ENCODE results near the gene APOL3. TPM values are rescaled to one million over a fixed set of nuclear protein-coding genes. Genes with fewer than 3 reads are reported as not detected.
"Not testable (repeated sequence)": the region's sequence is repeated elsewhere in the genome, so short reads cannot be mapped to it uniquely, and the experiment has no call there.

The APOL3 gene
- total RNA-seq, 2 donors from 2014 or later: 32.2 to 33.3 TPM

DNA sequence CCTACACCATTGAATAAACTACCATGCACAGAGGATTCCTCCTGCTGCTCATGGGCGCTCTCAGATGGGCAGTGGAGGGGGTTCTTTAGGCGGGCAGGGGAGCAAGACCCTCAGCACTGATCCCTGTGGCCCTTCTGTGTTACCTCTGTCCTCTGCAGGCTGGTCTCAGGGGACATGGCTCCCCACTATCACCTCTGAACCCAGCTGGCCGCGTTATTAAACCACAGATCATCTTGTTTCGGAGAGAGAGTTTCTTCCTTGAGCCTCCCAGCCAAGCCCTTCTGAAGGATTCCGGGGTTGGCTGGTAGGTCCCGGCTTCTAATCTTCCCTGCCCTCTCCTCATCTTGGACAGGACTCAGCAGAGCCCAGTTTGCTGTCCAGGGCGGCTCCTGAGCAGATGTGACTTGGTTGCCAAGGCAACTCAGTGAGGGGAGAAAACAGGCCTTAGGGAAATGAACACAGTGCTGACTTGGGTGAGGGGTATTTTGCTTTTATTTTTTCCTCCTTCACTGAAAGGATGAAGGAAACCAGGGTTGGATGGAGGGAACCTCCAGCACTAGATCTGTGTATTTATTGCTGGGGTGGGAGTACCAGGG, 13.3 kb downstream of the APOL3 start:
- no peak for DNase-seq
- intact Hi-C loops (cut with DNase I): loop anchor here (5.0 to 10.0 kb wide), 4 partner anchors 35 to 338 kb away; partner anchors contain the start of gene TXN2 (in 1 of the 2)
- ATAC-seq: no peak

DNA sequence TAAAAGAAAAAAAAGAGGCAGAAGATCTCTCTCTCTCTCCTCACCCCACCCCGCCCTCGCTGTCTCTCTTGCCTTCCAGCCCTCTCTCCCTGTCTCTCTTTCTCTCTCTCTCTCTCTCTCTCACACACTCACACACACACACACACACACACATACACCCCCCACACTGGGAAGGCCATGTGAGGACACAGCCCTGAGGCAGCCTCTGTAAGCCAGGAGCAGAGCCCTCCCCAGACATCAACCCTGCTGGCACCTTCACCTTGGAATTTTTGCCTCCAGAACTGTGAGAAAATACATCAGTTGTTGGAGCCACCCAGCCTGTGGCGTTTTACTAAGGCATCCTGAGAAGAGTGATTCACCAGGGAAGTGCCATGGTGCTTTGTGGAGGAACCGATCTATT, 14.7 kb downstream of the APOL3 start:
- DNase-seq: no peak
- peak; percentile 19 to 20 for ATAC-seq
- intact Hi-C loops (cut with DNase I): loop anchor here (2.0 to 10.0 kb wide), 5 partner anchors 35 to 339 kb away; partner anchors contain the start of gene TXN2 (in 1 of the 2)

DNA sequence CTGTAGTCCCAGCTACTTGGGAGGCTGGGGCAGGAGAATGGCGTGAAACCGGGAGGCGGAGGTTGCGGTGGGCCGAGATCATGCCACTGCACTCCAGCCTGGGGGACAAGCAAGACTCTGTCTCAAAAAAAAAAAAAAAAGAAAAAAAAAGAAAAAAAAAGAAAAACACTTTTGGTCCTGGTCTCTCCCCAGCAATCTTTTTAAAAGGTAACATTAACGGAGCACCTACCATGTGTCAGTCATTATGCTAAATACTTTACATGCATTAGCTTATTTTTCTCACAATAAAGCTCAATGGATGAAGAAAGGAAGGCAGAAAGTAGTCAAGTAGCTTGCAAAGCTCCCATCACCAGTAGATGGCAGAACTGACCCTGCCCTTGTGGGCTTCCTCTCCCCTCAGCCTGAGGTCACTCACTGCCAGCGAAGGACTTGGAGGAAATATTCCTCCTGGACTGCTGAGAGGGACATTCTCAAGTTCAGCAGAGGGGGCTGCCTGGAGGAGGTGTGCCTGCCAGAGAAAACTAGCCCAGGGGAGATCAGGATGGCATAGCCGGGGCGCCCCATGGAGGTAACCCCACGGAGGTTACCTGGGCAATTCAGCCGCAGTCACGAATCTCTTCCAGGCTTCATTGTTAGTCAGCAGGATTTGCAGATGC, 15.5 kb downstream of the APOL3 start:
- intact Hi-C loops (cut with DNase I): loop anchor here (2.0 to 10.0 kb wide), 5 partner anchors 36 to 340 kb away; partner anchors contain the start of gene TXN2 (in 1 of the 2)
- ATAC-seq (peak; percentile 87 to 88), DNase-seq (peak; percentile 66)

DNA sequence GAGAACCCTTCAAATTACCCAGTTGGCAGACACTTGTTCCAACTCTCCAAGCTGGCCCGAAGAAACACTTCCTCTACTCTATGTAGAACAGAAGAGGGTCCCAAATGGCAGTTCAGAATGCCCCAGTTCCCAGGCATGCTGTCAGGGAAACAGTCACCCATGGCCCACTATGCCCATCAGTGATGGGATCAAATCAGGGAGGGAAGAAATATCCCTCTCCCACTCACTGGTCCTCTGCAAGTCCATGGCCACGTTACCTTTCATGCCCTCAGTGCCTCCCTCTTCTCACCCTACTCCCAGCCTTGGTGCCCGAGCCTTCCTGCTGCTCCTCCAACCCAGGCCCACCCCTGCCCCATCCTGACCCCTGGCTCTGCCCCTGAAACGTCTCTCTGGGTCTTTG, 16.6 kb downstream of the APOL3 start:
- ATAC-seq (no peak), DNase-seq (no peak)
- intact Hi-C loops (cut with DNase I): loop anchor here in 1 of 2 donors (2.0 to 10.0 kb wide), 3 partner anchors 37 to 341 kb away; partner anchors contain the start of gene TXN2

DNA sequence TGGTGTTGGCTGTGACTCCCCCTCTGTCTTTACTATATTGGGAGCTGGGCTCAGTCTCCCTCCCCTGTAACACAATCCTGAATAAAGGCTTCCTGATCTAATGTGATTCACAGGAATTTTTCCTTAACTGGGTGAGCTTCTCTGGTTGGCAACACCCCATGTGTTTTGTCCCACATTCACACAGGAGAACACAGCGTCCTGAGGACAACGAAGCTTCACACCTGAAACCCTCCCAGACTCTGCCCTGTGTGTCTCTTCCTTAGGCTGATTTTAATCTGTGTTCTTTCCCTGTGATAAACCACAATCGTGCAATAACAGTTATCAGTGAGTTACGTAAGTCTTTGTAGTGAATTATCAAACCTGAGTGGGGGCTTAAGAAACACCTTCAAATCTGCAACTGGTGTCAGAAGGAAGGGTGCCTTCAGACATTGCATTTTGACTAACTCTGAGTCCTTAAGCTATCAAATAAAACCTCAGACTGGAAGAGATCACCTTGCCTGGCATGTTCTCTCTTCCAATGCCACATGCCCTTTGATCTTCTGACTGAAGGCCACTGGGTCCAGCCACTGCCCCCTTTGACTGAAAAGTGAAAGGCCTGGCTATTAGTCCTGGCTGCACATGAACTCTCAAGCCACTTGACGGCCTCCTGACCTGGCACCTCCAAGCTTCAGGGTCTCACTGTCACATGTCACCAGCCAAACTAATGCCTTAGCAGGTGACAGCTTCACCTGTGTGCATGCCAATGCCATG, 17.3 kb downstream of the APOL3 start:
- ATAC-seq (no peak), DNase-seq (no peak)
- intact Hi-C loops (cut with DNase I): loop anchor here in 1 of 2 donors (10.0 kb wide), 2 partner anchors 82 to 342 kb away; partner anchors contain the start of gene TXN2

DNA sequence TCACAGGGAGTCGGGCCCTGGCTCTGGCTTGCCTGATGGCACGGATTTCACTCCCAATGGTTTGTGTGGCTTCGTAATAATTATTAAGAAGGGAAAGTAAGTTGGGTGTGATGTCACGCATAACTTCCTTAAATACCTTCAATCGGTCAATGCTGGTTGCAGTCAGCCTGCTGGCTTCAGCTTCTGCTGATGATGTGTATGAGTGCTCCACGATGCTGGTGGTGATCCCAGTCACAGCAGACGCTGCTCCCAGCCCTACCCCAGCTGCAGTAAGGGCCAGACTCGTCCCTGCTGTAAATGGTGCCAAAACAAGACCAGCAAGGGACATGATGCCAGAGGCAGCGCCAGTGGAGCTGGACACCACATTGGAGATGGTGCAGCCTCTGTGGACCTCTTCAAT, 19.1 kb downstream of the APOL3 start:
- intact Hi-C loops (cut with DNase I): loop anchor here in 1 of 2 donors (10.0 kb wide), 2 partner anchors 83 to 343 kb away; partner anchors contain the start of gene TXN2
- no peak for DNase-seq
- ATAC-seq: no peak

DNA sequence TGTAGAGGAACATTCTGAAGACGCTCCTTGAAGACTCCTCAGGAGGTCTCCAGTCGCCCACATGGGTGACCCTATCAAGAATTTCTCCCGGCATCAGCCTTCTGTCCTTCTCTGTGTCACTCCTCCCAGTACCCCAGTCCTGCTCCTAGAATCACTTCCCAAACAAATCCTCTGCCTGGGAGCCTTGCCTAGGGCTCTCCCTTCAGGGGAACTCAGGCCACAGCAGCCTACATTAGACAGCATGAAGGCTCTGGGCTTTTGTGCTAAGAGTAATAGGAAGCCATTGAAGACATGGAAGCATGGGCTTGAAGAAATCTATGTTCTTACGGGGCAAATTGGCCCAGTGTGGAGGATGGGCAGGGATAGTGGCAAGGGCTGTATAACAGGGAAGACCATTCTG, 21.8 kb downstream of the APOL3 start:
- ATAC-seq; intact Hi-C loops (cut with DNase I); DNase-seq: not testable (repeated sequence)

DNA sequence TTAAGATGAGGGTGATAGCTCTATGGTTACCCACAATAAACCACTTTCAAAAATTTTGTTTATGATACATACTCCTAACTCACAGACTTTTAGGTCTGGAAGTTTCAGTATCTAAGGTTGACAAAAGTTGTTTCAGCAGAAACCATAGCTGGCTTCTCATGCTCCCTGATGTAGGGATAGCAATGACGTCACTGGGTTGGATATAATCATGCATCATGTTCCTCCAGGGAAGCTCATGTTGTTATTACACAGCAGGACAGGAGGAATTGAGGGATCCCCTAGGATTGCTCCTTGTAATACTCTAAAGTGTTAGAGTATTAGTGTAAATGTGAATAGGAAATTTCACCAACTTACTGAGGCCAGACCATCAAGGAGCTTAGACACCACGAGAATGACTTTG, 23.6 kb downstream of the APOL3 start:
- intact Hi-C loops (cut with DNase I): no loop called here
- ATAC-seq (peak in 1 of 2 donors; percentile 9), DNase-seq (no peak)

DNA sequence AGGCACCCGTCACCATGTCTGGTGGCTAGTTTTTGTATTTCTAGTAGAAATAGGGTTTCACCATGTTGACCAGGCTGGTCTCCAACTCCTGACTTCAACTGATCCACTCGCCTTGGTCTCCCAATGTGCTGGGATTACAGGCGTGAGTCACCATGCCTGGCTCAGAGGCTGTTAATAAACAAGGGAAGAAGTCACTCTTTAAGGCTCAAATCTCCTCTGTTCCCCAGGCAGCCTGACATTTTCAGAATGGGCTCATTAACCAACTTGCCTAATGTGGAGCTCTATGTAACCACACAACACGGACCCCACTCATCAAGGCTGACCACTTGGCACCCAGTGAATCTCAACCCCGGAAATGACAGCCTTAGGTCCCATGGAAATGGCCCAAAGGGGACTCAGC, 24.1 kb downstream of the APOL3 start:
- intact Hi-C loops (cut with DNase I): no loop called here
- peak; percentile 58 for DNase-seq
- peak; percentile 24 to 57 for ATAC-seq

DNA sequence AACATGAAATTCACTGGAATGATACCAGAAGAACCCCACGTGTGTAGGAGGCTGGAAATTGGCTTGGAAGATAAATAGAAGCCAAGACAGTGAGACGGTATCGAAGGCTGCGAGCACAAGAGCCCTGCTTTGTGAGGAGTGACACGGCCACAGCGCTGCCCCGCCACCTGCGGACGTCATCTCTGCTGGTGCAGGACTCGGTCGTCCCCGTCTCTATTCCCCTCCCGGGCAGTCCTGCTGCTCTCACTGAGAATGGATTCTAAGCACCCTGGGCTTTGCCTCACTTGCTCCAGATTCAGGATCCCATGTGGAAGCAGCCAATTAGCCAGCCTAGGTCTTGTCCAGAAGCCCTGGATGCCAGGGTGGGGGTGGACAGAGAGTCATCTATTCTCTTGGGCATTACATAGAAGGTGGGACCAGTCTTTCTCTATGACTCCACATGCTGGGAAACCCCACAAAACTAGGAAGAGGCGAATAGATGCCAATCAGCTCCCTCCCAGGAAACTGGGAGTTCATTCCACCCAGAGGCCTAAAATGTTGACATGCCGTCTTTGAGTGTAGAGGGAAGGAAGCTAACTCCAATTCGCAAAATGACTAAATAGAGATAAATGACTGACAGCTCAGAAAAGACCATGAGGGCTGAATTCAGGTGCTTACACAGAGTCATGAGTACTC, 25.1 kb downstream of the APOL3 start:
- intact Hi-C loops (cut with DNase I): no loop called here

DNA sequence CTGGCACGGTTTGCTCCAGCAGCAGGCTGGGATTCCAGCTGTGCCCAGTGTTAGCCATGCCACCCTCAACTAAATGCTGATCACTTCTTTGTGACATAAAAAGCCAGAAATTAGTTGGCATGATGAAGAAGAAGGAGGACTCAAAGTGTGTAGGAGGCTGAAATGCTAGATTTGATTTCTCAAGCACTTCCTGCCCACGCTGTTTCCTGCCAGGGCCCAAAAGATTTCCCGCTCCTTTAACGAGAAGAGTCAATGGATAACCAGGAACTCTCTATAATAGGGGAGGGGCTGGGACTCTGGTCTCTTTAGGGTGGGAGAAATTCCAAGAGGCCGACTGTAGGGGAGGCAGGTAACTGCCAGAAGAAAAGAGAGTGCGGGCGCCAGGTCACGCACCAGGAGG, 26.4 kb downstream of the APOL3 start:
- intact Hi-C loops (cut with DNase I): no loop called here
- no peak for DNase-seq

More for the DNA sequence above, 25.1 kb downstream of the APOL3 start:
- ATAC-seq: no peak
- no peak for DNase-seq

DNA sequence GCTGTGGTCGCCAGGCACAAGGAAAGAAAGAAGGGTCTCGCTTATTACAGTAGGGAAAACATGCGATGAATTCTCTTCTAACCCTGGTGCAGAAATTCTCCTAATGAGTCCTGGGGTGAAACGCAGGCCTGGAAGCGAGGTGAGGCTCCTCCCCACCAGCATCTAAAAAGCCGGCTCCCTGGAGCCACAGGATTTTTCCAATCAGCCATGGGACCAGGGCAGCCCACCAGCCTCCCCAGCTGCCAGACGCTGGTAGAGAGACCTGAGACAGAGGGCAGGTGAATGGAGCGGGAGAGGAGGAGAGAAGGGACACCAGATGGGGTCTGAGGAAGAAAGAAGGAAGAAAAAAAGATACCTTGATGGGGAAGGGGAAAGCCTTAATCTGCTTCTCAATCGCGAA, 28.6 kb downstream of the APOL3 start:
- ATAC-seq (no peak), DNase-seq (no peak)
- intact Hi-C loops (cut with DNase I): no loop called here

More for the DNA sequence above, 26.4 kb downstream of the APOL3 start:
- ATAC-seq: no peak

DNA sequence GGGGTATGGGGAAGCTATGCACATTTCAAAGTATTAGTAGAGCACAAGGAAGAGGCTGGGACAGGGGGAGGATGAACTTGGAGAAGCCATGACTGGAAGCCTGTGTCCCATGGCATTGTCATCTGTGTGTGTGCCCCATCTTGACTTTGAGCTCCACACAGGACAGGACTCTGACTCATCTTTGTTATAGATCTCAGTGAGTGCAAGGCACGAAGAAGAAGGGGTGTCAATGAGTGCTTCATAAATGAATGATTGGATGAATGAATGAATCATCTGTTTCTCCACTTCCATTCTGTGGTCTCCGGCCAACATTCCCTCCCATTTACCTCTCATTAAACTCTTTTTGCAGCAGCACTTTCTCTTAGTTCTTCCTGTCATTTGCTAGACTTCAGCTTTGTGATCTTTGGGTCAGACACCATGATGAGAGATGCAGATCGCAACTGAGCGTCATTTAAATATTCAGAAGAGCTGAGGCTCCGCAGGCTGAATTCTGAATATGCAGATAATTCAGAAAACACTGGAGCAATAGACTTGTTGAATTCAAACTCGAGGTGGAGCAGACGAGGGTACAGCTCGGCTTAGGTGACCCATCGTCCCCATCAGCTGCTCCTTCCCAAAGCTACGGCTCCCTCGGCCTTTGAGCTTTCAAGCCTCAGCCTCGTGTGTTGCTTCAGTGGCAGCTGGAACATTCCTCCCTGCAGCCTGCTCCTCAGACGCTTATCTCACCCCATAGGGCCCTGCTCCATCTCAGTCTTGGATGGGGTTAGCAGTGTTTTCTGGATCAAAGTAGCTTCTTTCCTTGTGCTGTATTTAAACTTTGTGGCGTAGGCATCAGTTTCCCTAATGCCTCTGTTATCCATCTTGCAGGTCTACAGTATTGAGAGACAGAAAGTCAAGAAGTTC, 30.8 kb downstream of the APOL3 start:
- peak in 1 of 2 donors; percentile 43 for ATAC-seq
- DNase-seq: no peak
- intact Hi-C loops (cut with DNase I): loop anchor here (5.0 to 10.0 kb wide), 3 partner anchors 197 to 695 kb away; no protein-coding TSS in a partner anchor

DNA sequence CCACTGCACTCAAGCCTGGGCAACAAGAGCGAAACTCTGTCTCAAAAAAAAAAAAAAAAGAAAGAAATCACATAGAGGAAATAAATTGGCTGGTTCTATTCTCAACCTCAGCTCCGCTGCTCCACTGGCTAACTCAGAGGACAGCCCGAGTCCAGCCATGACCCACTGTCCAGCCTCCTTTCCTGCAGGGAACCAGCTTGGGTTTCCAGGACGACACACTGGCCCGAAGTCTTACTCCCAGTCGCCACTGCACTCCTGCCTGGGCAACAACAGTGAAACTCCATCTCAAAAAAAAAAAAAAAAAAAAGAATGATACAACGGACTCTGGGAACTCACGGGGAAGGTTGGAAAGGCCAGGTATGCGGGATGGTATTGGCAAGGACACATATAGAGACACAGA, 31.5 kb downstream of the APOL3 start:
- DNase-seq (no peak), ATAC-seq (no peak)
- intact Hi-C loops (cut with DNase I): loop anchor here (5.0 to 10.0 kb wide), 3 partner anchors 197 to 694 kb away; no protein-coding TSS in a partner anchor

DNA sequence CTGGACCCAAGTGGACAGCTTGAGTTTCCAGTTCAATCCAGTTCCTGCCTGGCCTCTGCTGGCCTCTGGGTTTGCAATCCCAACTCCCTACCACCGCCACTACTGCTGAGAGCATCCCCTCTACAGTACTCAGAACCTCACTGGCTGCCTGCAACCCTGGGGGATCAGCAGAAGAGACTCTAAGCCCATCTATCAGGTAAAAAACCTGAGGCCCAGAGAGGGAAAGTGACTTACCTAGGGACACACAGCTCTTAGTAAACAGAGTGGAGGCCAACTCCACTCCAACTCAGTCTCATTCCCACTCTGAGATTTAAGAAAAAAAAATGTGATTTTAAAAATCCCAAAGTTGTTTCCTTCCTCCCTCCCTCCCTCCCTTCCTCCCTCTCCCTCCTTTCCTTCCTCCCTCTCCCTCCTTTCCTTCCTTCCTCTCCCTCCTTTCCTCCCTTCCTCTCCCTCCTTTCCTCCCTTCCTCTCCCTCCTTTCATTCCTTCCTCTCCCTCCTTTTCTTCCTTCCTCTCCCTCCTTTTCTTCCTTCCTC, 34.5 kb downstream of the APOL3 start:
- intact Hi-C loops (cut with DNase I): loop anchor here (2.0 to 10.0 kb wide), 4 partner anchors 194 to 691 kb away; no protein-coding TSS in a partner anchor
- DNase-seq (no peak), ATAC-seq (no peak)

DNA sequence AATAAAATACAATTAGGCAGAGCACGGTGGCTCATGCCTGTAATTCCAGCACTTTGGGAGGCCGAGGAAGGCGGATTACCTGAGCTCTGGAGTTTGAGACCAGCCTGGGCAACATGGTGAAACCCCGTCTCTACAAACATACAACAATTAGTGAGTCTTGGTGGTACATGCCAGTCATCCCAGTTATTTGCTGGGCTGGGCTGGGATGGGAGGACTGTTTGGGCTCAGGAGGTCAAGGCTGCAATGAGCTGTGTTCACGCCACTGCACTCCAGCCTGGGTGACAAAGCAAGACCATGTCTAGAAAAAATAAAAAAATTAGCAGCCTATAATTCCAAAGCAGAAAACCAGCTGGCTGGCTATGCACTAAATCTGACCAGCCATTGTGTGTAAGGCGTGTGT, 35.1 kb downstream of the APOL3 start:
- DNase-seq (no peak), ATAC-seq (no peak)
- intact Hi-C loops (cut with DNase I): loop anchor here (2.0 to 10.0 kb wide), 4 partner anchors 193 to 691 kb away; no protein-coding TSS in a partner anchor

DNA sequence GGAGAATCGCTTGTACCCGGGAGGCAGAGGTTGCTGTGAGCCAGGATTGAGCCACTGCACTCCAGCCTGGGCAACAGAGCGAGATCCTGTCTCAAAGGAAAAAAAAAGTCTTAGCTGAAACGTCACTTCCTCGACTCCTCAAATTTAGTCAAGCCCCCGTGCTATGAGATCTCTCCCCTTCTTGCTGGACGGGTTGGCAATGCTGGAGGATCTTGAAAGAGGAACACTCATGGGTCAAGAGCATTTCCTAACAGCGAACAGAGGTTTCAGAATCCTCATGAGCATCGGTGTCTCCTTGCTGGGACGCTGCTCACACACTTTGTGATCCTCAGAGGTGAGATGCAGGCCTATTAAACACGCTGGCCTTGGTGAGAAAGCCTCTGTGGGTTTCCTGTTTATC, 35.9 kb downstream of the APOL3 start:
- intact Hi-C loops (cut with DNase I): loop anchor here (2.0 to 10.0 kb wide), 6 partner anchors 57 to 690 kb away; no protein-coding TSS in a partner anchor
- no peak for ATAC-seq
- no peak for DNase-seq

Measured in left cardiac atrium (tissue), 4 donors.